Spleen (tissue), 7 donors: ENCODE results near the gene DRGX.

Experiments
- POLR2A ChIP-seq, 3 donors: fragments of 450-650 bp; IDR thresholded peaks; one replicate each; pipeline ENCODE4 v1.5.1; 2017; ENCODE audit warnings: antibody characterized with exemption in 3 of 3, mild to moderate bottlenecking in 1 of 3
- POLR2AphosphoS5 ChIP-seq, 3 donors: sonication (generic); formaldehyde crosslinking; IDR thresholded peaks; one replicate each; pipeline ENCODE4 v1.5.1; 2017; ENCODE audit warnings: antibody characterized with exemption in 3 of 3
- TF ChIP-seq, protein P1 (sequence below), 11 experiments: fragments of 200-600 bp in 7 of 11; fragments of 450-650 bp in 4 of 11; sonication (generic) in 4 of 11; IDR thresholded peaks in 8 of 11; conservative IDR thresholded peaks in 3 of 11; 1 replicate in 7 of 11; 2 replicates in 4 of 11; pipeline versions ENCODE4 v1.4.0 to v1.8.0; 2016 to 2021; ENCODE audit warnings: antibody characterized with exemption in 11 of 11, inconsistent platforms in 4 of 11, mild to moderate bottlenecking in 1 of 11
- donor health status: DM: no; HTN: no; CAD: no; lungs with moderate emphysema.
- donor health status: DM: no; HTN: no; CAD: no.
- donor health status: DM: no; HTN: no; CAD: no.

DNA sequence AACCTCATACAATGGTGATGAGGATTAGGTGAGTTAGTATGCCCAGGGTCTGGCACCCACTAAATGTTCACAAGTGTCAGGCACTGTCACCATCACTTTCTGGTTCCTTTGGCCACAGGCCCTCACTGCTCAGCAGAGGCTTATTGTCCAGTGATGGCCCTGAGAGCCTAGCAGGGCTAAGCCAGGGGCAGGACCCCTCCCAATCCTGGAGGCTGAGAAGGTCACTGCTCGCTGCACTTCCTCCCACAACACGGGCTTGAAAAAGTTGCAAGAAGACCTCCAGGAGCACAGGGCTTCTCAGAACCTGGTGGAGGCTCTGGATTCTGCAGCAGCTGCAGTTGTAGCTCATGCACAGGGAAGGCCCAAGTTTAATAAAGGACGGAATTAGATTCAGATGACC lies 48.1 kb downstream of the DRGX start:
- TF ChIP-seq, protein P1, sequence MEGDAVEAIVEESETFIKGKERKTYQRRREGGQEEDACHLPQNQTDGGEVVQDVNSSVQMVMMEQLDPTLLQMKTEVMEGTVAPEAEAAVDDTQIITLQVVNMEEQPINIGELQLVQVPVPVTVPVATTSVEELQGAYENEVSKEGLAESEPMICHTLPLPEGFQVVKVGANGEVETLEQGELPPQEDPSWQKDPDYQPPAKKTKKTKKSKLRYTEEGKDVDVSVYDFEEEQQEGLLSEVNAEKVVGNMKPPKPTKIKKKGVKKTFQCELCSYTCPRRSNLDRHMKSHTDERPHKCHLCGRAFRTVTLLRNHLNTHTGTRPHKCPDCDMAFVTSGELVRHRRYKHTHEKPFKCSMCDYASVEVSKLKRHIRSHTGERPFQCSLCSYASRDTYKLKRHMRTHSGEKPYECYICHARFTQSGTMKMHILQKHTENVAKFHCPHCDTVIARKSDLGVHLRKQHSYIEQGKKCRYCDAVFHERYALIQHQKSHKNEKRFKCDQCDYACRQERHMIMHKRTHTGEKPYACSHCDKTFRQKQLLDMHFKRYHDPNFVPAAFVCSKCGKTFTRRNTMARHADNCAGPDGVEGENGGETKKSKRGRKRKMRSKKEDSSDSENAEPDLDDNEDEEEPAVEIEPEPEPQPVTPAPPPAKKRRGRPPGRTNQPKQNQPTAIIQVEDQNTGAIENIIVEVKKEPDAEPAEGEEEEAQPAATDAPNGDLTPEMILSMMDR (IDR thresholded peaks at IDR 0.05 in 8 of 11, conservative IDR thresholded peaks at IDR 0.05 in 3 of 11): no peak
- no peak for TF ChIP-seq POLR2A (IDR thresholded peaks at IDR 0.05)
- TF ChIP-seq POLR2AphosphoS5 (IDR thresholded peaks at IDR 0.05): no peak
